ENCODE measurements around the gene MDM1. TPM values are rescaled to one million over a fixed set of nuclear protein-coding genes. Genes with fewer than 3 reads are reported as not detected.

MDM1 gene
- total RNA-seq, 4 donors from 2014 or later: 5.2 to 46.2 (median 14.5) TPM

DNA sequence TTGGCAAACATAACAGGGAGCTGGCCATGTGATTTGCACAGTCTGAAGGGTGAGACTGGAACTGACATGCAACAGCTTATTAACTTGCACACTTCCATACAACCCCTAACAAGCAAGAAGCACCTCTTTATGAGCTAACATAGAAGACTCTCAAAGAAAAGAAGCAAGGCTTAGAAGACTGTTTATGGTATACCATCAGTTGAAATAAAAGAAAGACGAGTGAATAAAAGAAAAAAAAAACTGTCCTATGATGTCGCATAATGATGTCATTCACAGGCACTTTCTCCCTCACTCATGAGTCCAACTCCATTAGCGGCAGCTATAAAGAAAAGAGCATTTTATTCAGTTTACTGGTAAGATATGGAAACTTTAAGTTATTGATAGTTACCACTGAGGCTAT lies 3.3 kb upstream of the MDM1 start:
- Histone ChIP-seq H3K4me1 (peaks cover 0 to 8% (median 3%) of the 10 kb centered on the region in 4 donors), H3K4me3 (no peak overlapping the region), H3K9me3 (no peaks in the 10 kb centered on the region), H3K27ac (no peak overlapping the region), H3K27me3 (no peaks in the 10 kb centered on the region), H3K36me3 (no peaks in the 10 kb centered on the region)
- no peak for TF ChIP-seq POLR2A (IDR thresholded peaks at IDR 0.05)
- TF ChIP-seq, protein P1, sequence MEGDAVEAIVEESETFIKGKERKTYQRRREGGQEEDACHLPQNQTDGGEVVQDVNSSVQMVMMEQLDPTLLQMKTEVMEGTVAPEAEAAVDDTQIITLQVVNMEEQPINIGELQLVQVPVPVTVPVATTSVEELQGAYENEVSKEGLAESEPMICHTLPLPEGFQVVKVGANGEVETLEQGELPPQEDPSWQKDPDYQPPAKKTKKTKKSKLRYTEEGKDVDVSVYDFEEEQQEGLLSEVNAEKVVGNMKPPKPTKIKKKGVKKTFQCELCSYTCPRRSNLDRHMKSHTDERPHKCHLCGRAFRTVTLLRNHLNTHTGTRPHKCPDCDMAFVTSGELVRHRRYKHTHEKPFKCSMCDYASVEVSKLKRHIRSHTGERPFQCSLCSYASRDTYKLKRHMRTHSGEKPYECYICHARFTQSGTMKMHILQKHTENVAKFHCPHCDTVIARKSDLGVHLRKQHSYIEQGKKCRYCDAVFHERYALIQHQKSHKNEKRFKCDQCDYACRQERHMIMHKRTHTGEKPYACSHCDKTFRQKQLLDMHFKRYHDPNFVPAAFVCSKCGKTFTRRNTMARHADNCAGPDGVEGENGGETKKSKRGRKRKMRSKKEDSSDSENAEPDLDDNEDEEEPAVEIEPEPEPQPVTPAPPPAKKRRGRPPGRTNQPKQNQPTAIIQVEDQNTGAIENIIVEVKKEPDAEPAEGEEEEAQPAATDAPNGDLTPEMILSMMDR (IDR thresholded peaks at IDR 0.05): no peak
- DNase-seq: no peak

DNA sequence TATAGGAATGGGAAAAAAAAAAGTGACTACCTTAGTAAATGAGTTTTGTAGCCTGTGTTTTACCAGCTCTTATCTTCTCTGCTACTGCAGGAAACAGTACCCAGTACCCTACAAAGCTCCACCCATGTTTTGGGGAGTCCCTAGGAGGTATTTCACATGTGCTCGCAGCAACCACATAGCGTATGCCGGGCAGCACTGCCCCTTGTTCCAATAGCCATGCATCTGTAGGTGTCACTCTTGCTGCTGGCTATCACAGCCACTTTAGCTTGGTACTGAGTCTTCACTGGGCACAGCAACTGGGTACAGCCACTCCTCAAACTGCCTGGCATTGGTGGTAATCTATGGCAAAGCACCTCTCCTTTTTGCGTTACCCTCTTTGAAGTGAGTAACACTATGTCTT lies 2.0 kb upstream of the MDM1 start:
- Histone ChIP-seq H3K27me3 (no peaks in the 10 kb centered on the region), H3K27ac (no peak overlapping the region), H3K4me3 (no peak overlapping the region), H3K36me3 (no peaks in the 10 kb centered on the region), H3K4me1 (peaks cover 0 to 8% (median 3%) of the 10 kb centered on the region in 4 donors), H3K9me3 (no peaks in the 10 kb centered on the region)
- TF ChIP-seq, protein P1 (IDR thresholded peaks at IDR 0.05): no peak
- no peak for TF ChIP-seq POLR2A (IDR thresholded peaks at IDR 0.05)
- DNase-seq: peak in 1 of 3 donors; percentile 25

DNA sequence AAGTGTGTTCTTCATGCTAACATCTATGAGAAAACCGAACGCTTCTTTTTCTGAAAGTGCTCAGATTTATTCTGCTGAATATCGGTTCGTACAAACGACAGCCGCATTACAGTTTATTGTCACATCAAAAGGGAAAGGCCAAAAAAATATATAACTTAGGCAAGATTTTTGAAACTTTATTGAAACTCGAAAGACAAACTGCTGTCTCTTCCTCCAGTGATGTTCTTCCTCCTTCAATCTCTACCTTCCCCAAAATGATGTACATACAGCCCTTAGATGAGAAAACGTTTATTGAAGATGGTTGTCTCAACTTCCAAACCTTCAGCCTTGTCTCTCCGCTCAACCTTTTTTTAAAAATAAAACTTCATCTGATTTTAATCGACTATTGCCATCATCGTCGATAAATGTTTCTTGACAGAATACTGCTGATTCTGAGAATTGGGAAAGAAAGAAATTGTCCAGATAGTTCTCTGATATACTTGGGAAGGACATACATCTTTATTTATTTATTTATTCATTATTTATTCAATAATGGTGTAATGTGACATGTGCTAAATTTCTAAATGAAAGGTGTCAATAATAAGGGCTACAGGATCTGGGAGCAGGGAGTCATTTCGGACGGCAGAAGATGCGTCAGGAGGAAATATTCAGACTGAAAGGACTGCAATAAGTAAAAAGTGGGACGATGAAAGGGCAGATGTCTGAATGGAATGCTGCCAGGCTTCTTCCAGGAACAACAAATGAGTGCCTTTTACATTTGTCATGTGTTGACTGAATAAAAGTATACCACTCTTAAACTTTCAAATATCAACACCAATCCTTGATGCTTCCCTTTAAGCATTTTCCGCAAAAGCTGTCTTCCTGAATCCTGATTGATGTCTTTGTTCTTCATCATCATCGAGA lies 817 bp upstream of the MDM1 start:
- peaks cover 0 to 8% (median 3%) of the 10 kb centered on the region in 4 donors for H3K4me1 ChIP-seq
- H3K9me3 ChIP-seq: no peaks in the 10 kb centered on the region
- no peaks in the 10 kb centered on the region for H3K27me3 ChIP-seq
- TF ChIP-seq, protein P1 (IDR thresholded peaks at IDR 0.05): no peak
- no peak for TF ChIP-seq POLR2A (IDR thresholded peaks at IDR 0.05)
- no peak for DNase-seq
- H3K36me3 ChIP-seq: no peaks in the 10 kb centered on the region
- H3K4me3 ChIP-seq: peak overlapping the region; percentile 78 to 92 (median 84)
- peak overlapping the region; percentile 69 to 84 (median 78) for H3K27ac ChIP-seq

DNA sequence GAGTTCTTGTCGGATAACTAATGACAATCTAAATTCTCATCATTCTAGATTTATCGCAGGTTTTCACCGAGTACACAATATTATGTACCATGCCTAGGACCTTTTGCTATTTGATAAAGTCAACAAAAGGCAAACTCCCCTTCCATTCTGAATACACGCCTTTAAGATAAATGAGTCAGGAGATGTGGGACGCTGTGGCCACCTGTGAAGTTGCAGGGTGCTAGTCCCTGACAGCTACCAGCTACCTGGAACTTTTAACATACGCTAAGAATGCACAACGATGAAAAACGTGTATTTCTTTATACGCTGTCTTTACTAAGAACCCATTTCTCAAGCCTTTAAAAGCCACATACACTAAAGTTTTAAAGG lies 678 bp downstream of the MDM1 start:
- Histone ChIP-seq H3K36me3 (no peaks in the 10 kb centered on the region), H3K27me3 (no peaks in the 10 kb centered on the region), H3K9me3 (no peaks in the 10 kb centered on the region), H3K4me1 (peaks cover 0 to 8% (median 3%) of the 10 kb centered on the region in 4 donors), H3K27ac (peak overlapping the region in 3 of 4 donors; percentile 69 to 84 (median 83)), H3K4me3 (peak overlapping the region; percentile 78 to 92 (median 84))
- DNase-seq: no peak
- no peak for TF ChIP-seq POLR2A (IDR thresholded peaks at IDR 0.05)
- TF ChIP-seq, protein P1 (IDR thresholded peaks at IDR 0.05): no peak

DNA sequence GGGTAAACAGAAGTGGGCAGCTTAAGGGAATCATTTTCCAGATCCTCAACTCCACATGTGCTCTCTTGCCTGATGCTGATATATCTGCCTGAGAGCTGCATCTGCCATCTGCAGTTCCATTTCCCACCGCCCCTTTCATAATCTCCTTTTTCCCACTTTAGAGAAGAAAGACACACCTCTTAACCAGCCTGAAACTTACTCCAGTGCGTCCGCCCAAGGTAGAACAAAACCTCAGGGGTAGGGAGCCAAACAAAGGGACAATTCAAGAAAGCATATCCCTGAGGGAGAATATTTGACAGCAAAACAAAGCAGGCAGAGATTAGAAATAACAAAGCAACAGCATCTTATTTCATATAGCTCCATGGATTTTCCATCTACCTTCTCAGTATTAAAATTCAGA lies 4.3 kb downstream of the MDM1 start:
- H3K36me3 ChIP-seq: no peaks in the 10 kb centered on the region
- no peak for DNase-seq
- H3K9me3 ChIP-seq: no peaks in the 10 kb centered on the region
- H3K27me3 ChIP-seq: no peaks in the 10 kb centered on the region
- no peak overlapping the region for H3K4me3 ChIP-seq
- peaks cover 0 to 8% (median 3%) of the 10 kb centered on the region in 4 donors for H3K4me1 ChIP-seq
- TF ChIP-seq, protein P1 (IDR thresholded peaks at IDR 0.05): no peak
- TF ChIP-seq POLR2A (IDR thresholded peaks at IDR 0.05): no peak
- no peak overlapping the region for H3K27ac ChIP-seq
